IMR-90 (cell line): ENCODE measurements around the gene TPSAB1. TPM values are rescaled to one million over a fixed set of nuclear protein-coding genes. Genes with fewer than 3 reads are reported as not detected.

Experiments
- ATAC-seq: fragments of 200-7000 bp; cut with Tn5 transposase; 2 replicates; pipeline ENCODE4 v1.9.1; 2020; ENCODE audit warnings: low read depth, mild to moderate bottlenecking, moderate library complexity
- BruUV-seq: library from RNA; stranded (reverse); fragments of 400-500 nt; replicated peaks from 2 replicates; lab custom pipeline; 2021; lab: Mats Ljungman, UMichigan
- CTCF ChIA-PET: fragments of 300-600 bp; formaldehyde crosslinking; extraction: SDS; loops from one replicate; lab custom pipeline; 2021; ENCODE audit warnings: antibody characterized with exemption; lab: Yijun Ruan, JAX
- POLR2A ChIA-PET: fragments of 300-600 bp; sonication (Branson Sonifier 250); formaldehyde crosslinking; loops from one replicate; lab custom pipeline; 2022; ENCODE audit warnings: antibody characterized with exemption; ENCODE audit not compliant: unreplicated experiment; lab: Charles Lee
- DNase-seq: peaks from one replicate; pipeline ENCODE4 v3.0.0; 2013
- H2AFZ ChIP-seq: replicated peaks from 2 replicates; pipeline ENCODE3; 2013; ENCODE audit warnings: low read length, mild to moderate bottlenecking; ENCODE audit not compliant: poor library complexity
- H2AK5ac ChIP-seq: 2 replicates; pipeline ENCODE4 v1.6.1; 2013; ENCODE audit warnings: low read depth, low read length, inconsistent platforms
- H2AK9ac ChIP-seq: replicated peaks from 2 replicates; pipeline ENCODE3; 2013; ENCODE audit warnings: mild to moderate bottlenecking, low read depth, low read length, moderate library complexity; ENCODE audit not compliant: poor library complexity
- H2BK120ac ChIP-seq: 2 replicates; pipeline ENCODE4 v1.6.1; 2013; ENCODE audit warnings: low read depth, low read length, inconsistent platforms
- H2BK15ac ChIP-seq: 3 replicates; pipeline ENCODE4 v1.6.1; 2013; ENCODE audit warnings: low read depth, low read length, inconsistent platforms
- H2BK20ac ChIP-seq: 2 replicates; pipeline ENCODE4 v1.6.1; 2013; ENCODE audit warnings: low read depth, mild to moderate bottlenecking, inconsistent platforms, low read length, moderate library complexity
- H2BK5ac ChIP-seq: 2 replicates; pipeline ENCODE4 v1.6.1; 2013; ENCODE audit warnings: mild to moderate bottlenecking, low read depth, low read length, inconsistent platforms; ENCODE audit not compliant: poor library complexity, severe bottlenecking
- H3K14ac ChIP-seq: replicated peaks from 2 replicates; pipeline ENCODE4 v1.6.1; 2013; ENCODE audit warnings: low read depth, low read length, inconsistent platforms
- H3K18ac ChIP-seq: 2 replicates; pipeline ENCODE4 v1.6.1; 2013; ENCODE audit warnings: low read depth, low read length, control low read depth
- H3K23ac ChIP-seq: 2 replicates; pipeline ENCODE4 v1.6.1; 2013; ENCODE audit warnings: low read depth, low read length, inconsistent platforms
- H3K27ac ChIP-seq: 2 replicates; pipeline ENCODE4 v1.5.1; 2013; ENCODE audit warnings: mild to moderate bottlenecking, control low read depth, low read length; ENCODE audit not compliant: insufficient read depth
- H3K27me3 ChIP-seq: 2 replicates; pipeline ENCODE4 v1.6.1; 2013; ENCODE audit warnings: low read length; ENCODE audit not compliant: control insufficient read depth, insufficient read depth
- H3K36me3 ChIP-seq: 2 replicates; pipeline ENCODE4 v1.6.1; 2013; ENCODE audit warnings: low read length, mixed read lengths; ENCODE audit not compliant: control insufficient read depth, insufficient read depth
- H3K4ac ChIP-seq: 2 replicates; pipeline ENCODE4 v1.6.1; 2013; ENCODE audit warnings: low read depth, low read length, inconsistent platforms
- H3K4me1 ChIP-seq: 2 replicates; pipeline ENCODE4 v1.6.1; 2013; ENCODE audit warnings: low read length, mixed read lengths; ENCODE audit not compliant: control insufficient read depth, insufficient read depth
- H3K4me2 ChIP-seq: 2 replicates; pipeline ENCODE4 v1.6.1; 2013; ENCODE audit warnings: low read depth, mild to moderate bottlenecking, control low read depth, low read length, moderate library complexity
- H3K4me3 ChIP-seq: 2 replicates; pipeline ENCODE4 v1.5.1; 2013; ENCODE audit warnings: low read depth, mild to moderate bottlenecking, control low read depth, low read length, moderate library complexity; ENCODE audit not compliant: insufficient read depth
- H3K56ac ChIP-seq: 2 replicates; pipeline ENCODE4 v1.6.1; 2013; ENCODE audit warnings: low read length, inconsistent platforms; ENCODE audit not compliant: insufficient read depth; ENCODE audit errors: extremely low read depth
- H3K79me1 ChIP-seq, 2 experiments: 2 replicates each; pipeline ENCODE4 v1.6.1; 2013; ENCODE audit warnings: low read length in 2 of 2, inconsistent platforms in 1 of 2, low read depth in 1 of 2
- H3K9ac ChIP-seq: 2 replicates; pipeline ENCODE4 v1.6.1; 2013; ENCODE audit warnings: low read depth, low read length, control low read depth
- H3K9me1 ChIP-seq: 2 replicates; pipeline ENCODE4 v1.6.1; 2013; ENCODE audit warnings: low read length, inconsistent platforms; ENCODE audit not compliant: insufficient read depth
- H3K9me3 ChIP-seq: 2 replicates; pipeline ENCODE4 v1.6.1; 2013; ENCODE audit warnings: low read length; ENCODE audit not compliant: control insufficient read depth, insufficient read depth
- H4K20me1 ChIP-seq: 2 replicates; pipeline ENCODE4 v1.6.1; 2013; ENCODE audit warnings: low read length, inconsistent platforms; ENCODE audit not compliant: insufficient read depth
- H4K5ac ChIP-seq: 2 replicates; pipeline ENCODE4 v1.6.1; 2013; ENCODE audit warnings: mild to moderate bottlenecking, low read depth, low read length, control low read depth
- H4K8ac ChIP-seq, 2 experiments: 2 replicates each; pipeline ENCODE4 v1.6.1; 2013; ENCODE audit warnings: low read depth in 2 of 2, low read length in 2 of 2, control low read depth in 1 of 2, inconsistent platforms in 1 of 2
- H4K91ac ChIP-seq: 2 replicates; pipeline ENCODE4 v1.6.1; 2013; ENCODE audit warnings: low read depth, low read length, inconsistent platforms; ENCODE audit not compliant: insufficient read depth
- CEBPB ChIP-seq: IDR thresholded peaks from 2 replicates; pipeline ENCODE4 v1.6.1; 2012; ENCODE audit warnings: low read depth, low read length, improper control_type of control experiment
- RAD21 ChIP-seq: IDR thresholded peaks from 2 replicates; pipeline ENCODE4 v1.6.1; 2012; ENCODE audit warnings: low read length, improper control_type of control experiment
- WGBS, 2 experiments: methylation state at CpG; one replicate each; pipeline versions ENCODE4 v1.1.5 to v1.1.7; 2013; ENCODE audit warnings: missing lambda C conversion rate in 2 of 2; ENCODE audit not compliant: insufficient read length in 1 of 2; ENCODE audit errors: extremely low coverage in 2 of 2; 5-methylcytosine and 5-hydroxymethylcytosine counted together
- dilution Hi-C: fragments of 300-500 bp; cut with HindIII; formaldehyde crosslinking; loops from one replicate; pipeline ENCODE4 v1.14.3; 2018; ENCODE audit warnings: low sequenced_read_pairs; ENCODE audit not compliant: unreplicated experiment
- in situ Hi-C: fragments of 300-500 bp; cut with MboI; formaldehyde crosslinking; loops from 3 replicates; pipeline ENCODE4 v1.14.3; 2019; ENCODE audit warnings: low sequenced_read_pairs, inconsistent platforms, mixed read lengths
- intact Hi-C: fragments of 100-400 bp; cut with micrococcal nuclease; formaldehyde crosslinking; loops from 2 replicates; pipeline ENCODE4 v1.10.0; 2022
- polyA plus RNA-seq, 3 experiments: library from polyadenylated mRNA; depleted of rRNA; stranded (reverse); fragments of >200 nt; gene quantifications; 2 replicates each; pipeline ENCODE4 v1.2.3, GENCODE V29; 2012; ENCODE audit warnings: low replicate concordance in 1 of 3
- total RNA-seq: library from RNA; depleted of rRNA; stranded (reverse); fragments of >200 nt; gene quantifications from 2 replicates; pipeline ENCODE4 v1.2.3, GENCODE V29; 2012

Gene TPSAB1
- total and polyA plus RNA-seq, 2 of the 4 experiments (the other 2 are of a cell fraction): not detected

DNA sequence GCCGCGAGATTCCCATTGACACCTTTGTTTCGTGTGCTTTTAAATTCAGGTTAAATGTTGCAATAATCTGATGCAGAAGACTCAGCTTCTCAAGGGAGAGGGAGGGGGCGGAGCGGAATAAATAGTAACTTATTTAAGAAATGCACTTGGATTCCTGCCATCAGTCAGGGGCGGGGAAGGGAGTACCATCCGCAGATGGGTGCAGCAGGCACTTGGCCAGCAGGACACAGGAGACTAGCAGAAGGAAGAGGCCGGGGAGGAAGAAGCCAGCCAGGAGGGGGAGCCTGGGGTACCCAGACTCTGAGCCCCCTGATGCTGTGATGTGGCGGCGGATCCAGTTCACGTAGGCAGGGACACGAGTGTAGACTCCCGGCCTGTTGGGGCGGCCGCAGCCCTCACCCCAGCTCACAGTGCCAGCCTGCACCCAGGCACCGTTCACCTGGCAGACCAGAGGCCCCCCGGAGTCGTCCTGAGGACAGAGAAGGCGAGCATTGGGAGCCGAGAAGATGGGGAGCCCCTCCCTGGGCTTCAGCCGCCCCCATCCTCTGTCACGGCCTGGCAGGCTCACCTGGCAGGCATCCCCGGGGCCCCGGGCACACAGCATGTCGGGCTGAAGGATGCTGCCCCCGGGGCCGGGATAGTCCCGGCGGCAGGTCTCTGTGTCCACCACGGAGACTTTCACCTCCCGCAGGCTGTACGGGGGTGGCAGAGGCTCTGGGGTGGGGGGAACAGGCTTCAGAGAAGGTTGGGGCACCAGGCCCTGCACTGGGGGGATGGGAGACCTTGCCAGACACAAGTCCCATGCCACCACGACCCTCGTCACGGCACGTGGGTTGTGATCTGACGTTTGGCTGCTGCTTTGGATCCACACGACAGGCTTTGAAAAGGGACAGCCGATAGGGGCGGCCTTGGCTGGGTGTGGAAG is 18.6 kb upstream of the TPSAB1 start:
- dilution Hi-C loops (no loop called here), in situ Hi-C loops (loop anchor here (25.0 kb wide), 1 partner anchor 410 kb away; the partner anchor contains the start of gene GNG13), intact Hi-C loops (no loop called here)
- no peak for DNase-seq
- no TSS peak for BruUV-seq
- no peak overlapping the region for H2AK5ac ChIP-seq
- 71% methylated on average over 10 of the region's 40 CpGs; no CpG with 5 or more reads in 1 of the 2 experiments for WGBS, 2 experiments
- no peak overlapping the region for H2BK5ac ChIP-seq
- H3K18ac ChIP-seq: no peak overlapping the region
- H3K9me1 ChIP-seq: no peaks in the 10 kb centered on the region
- no peak overlapping the region for H3K4me3 ChIP-seq
- ChIA-PET CTCF (no interaction called here), POLR2A (no interaction called here)
- no peak overlapping the region for H2BK15ac ChIP-seq
- H3K27ac ChIP-seq: no peak overlapping the region
- peaks cover 2% of the 10 kb centered on the region; the same call in 1 of the 2 replicates for H3K36me3 ChIP-seq
- H3K4me1 ChIP-seq: no peaks in the 10 kb centered on the region
- no peak overlapping the region for H3K23ac ChIP-seq
- H2BK120ac ChIP-seq: no peak overlapping the region
- no peak overlapping the region for H2BK20ac ChIP-seq
- H3K27me3 ChIP-seq: no peaks in the 10 kb centered on the region; the same call in 1 of the 2 replicates
- no peak for ATAC-seq
- H2AFZ ChIP-seq: no peak overlapping the region
- H3K56ac ChIP-seq: no peak overlapping the region
- H3K4me2 ChIP-seq: no peak overlapping the region
- no peak overlapping the region for H3K9ac ChIP-seq
- TF ChIP-seq RAD21: no peak
- no peak for TF ChIP-seq CEBPB
- H3K9me3 ChIP-seq: no peaks in the 10 kb centered on the region
- H3K4ac ChIP-seq: no peak overlapping the region
- H4K5ac ChIP-seq: no peak overlapping the region
- H4K91ac ChIP-seq: no peak overlapping the region
- H2AK9ac ChIP-seq: no peak overlapping the region
- H4K8ac ChIP-seq: no peak overlapping the region
- H3K79me1 ChIP-seq: no peaks in the 10 kb centered on the region
- no peaks in the 10 kb centered on the region for H4K20me1 ChIP-seq
- H3K14ac ChIP-seq: no peak overlapping the region
